WTC11 (cell line): ENCODE data around the gene MAP3K12. TPM values are rescaled to one million over a fixed set of nuclear protein-coding genes. Genes with fewer than 3 reads are reported as not detected.
A peak's percentile ranks its signal among the peaks of the same experiment; 100 is the strongest.

Experiments
- ATAC-seq: fragments of 200-7000 bp; cut with Tn5 transposase; 2 replicates; pipeline ENCODE4 v1.10.0; 2021; ENCODE audit warnings: mild to moderate bottlenecking, moderate library complexity
- CTCF ChIA-PET: fragments of 300-600 bp; sonication (Branson Sonifier 250); formaldehyde crosslinking; loops from one replicate; lab custom pipeline; 2021; ENCODE audit warnings: antibody characterized with exemption; lab: Charles Lee
- POLR2A ChIA-PET: fragments of 350-600 bp; sonication (Branson Sonifier 250); formaldehyde crosslinking; loops from one replicate; lab custom pipeline; 2021; ENCODE audit warnings: antibody characterized with exemption; lab: Charles Lee
- DNase-seq: peaks from one replicate; pipeline ENCODE4 v3.0.0; 2021; ENCODE audit warnings: low spot score
- H3K27ac Mint-ChIP-seq: 2 replicates; pipeline ENCODE4 v1.8.0; 2021; ENCODE audit warnings: mixed read lengths
- H3K27me3 Mint-ChIP-seq: 2 replicates; pipeline ENCODE4 v1.8.0; 2021; ENCODE audit warnings: low read depth, mild to moderate bottlenecking, moderate library complexity, mixed read lengths
- H3K36me3 Mint-ChIP-seq: 2 replicates; pipeline ENCODE4 v1.8.0; 2021; ENCODE audit warnings: mixed read lengths
- H3K4me1 Mint-ChIP-seq: 2 replicates; pipeline ENCODE4 v1.8.0; 2022; ENCODE audit warnings: mixed read lengths
- H3K4me3 Mint-ChIP-seq: 2 replicates; pipeline ENCODE4 v1.8.0; 2021; ENCODE audit warnings: mild to moderate bottlenecking, moderate library complexity, mixed read lengths
- H3K9me3 Mint-ChIP-seq: 2 replicates; pipeline ENCODE4 v1.8.0; 2021; ENCODE audit warnings: mixed read lengths
- ATF1 ChIP-seq: sonication (generic); formaldehyde crosslinking; IDR thresholded peaks from 2 replicates; pipeline ENCODE4 v1.8.1; 2023; ENCODE audit warnings: mild to moderate bottlenecking, moderate library complexity, missing genetic modification reagents
- CBFB ChIP-seq: sonication (generic); formaldehyde crosslinking; IDR thresholded peaks from 2 replicates; pipeline ENCODE4 v1.8.1; 2022; ENCODE audit warnings: mild to moderate bottlenecking, low read depth, missing genetic modification reagents
- CREB1 ChIP-seq: sonication (generic); formaldehyde crosslinking; IDR thresholded peaks from 2 replicates; pipeline ENCODE4 v1.8.0; 2023; ENCODE audit warnings: mild to moderate bottlenecking, missing genetic modification reagents
- GTF2I ChIP-seq: fragments of 250-450 bp; sonication (Bioruptor Pico); conservative IDR thresholded peaks from 2 replicates; pipeline ENCODE4 v1.4.0; 2021; ENCODE audit warnings: mild to moderate bottlenecking
- JAZF1 ChIP-seq: fragments of 250-450 bp; sonication (Bioruptor Pico); IDR thresholded peaks from 2 replicates; pipeline ENCODE4 v1.9.0; 2021; ENCODE audit warnings: moderate library complexity, mild to moderate bottlenecking, inconsistent platforms
- JUN ChIP-seq: sonication (generic); formaldehyde crosslinking; IDR thresholded peaks from 2 replicates; pipeline ENCODE4 v1.8.0; 2023; ENCODE audit warnings: mild to moderate bottlenecking, missing genetic modification reagents
- MXD4 ChIP-seq: fragments of 250-450 bp; sonication (Bioruptor Pico); IDR thresholded peaks from 2 replicates; pipeline ENCODE4 v1.8.0; 2021; ENCODE audit warnings: mild to moderate bottlenecking, moderate library complexity, borderline replicate concordance
- NFATC4 ChIP-seq: fragments of 250-450 bp; sonication (Bioruptor Pico); IDR thresholded peaks from 2 replicates; pipeline ENCODE4 v1.9.0; 2021; ENCODE audit warnings: mild to moderate bottlenecking
- NR2C2 ChIP-seq: sonication (generic); formaldehyde crosslinking; IDR thresholded peaks from 2 replicates; pipeline ENCODE4 v1.8.0; 2022; ENCODE audit warnings: mild to moderate bottlenecking, missing genetic modification reagents
- OVOL2 ChIP-seq: fragments of 250-450 bp; sonication (Bioruptor Pico); IDR thresholded peaks from 2 replicates; pipeline ENCODE4 v1.9.0; 2021; ENCODE audit warnings: mild to moderate bottlenecking, borderline replicate concordance
- PRRX2 ChIP-seq: fragments of 250-450 bp; sonication (Bioruptor Pico); IDR thresholded peaks from 2 replicates; pipeline ENCODE4 v1.8.0; 2021; ENCODE audit warnings: mild to moderate bottlenecking
- SMAD4 ChIP-seq: sonication (generic); formaldehyde crosslinking; IDR thresholded peaks from 2 replicates; pipeline ENCODE4 v1.8.0; 2022; ENCODE audit warnings: mild to moderate bottlenecking, missing genetic modification reagents
- SP1 ChIP-seq: sonication (generic); formaldehyde crosslinking; conservative IDR thresholded peaks from 2 replicates; pipeline ENCODE4 v1.8.1; 2022; ENCODE audit warnings: missing genetic modification reagents
- ZNF219 ChIP-seq: sonication (generic); formaldehyde crosslinking; IDR thresholded peaks from 2 replicates; pipeline ENCODE4 v1.8.0; 2023; ENCODE audit warnings: missing genetic modification reagents, mild to moderate bottlenecking, borderline replicate concordance
- total RNA-seq: library from RNA; stranded (reverse); gene quantifications from 3 replicates; pipeline ENCODE4 v1.2.3, GENCODE V29; 2021
- TF ChIP-seq, protein P1 (sequence below): fragments of 250-450 bp; sonication (Bioruptor Pico); conservative IDR thresholded peaks from 2 replicates; pipeline ENCODE4 v1.9.0; 2021; ENCODE audit warnings: mild to moderate bottlenecking
- TF ChIP-seq, protein P2 (sequence below): sonication (generic); formaldehyde crosslinking; conservative IDR thresholded peaks from 2 replicates; pipeline ENCODE4 v1.8.1; 2022; ENCODE audit warnings: mild to moderate bottlenecking, missing genetic modification reagents
- TF ChIP-seq, protein P3 (sequence below): sonication (generic); formaldehyde crosslinking; IDR thresholded peaks from 2 replicates; pipeline ENCODE4 v1.8.1; 2023; ENCODE audit warnings: mild to moderate bottlenecking, missing genetic modification reagents, moderate library complexity
- TF ChIP-seq, protein P4 (sequence below): fragments of 250-450 bp; sonication (Bioruptor Pico); IDR thresholded peaks from 2 replicates; pipeline ENCODE4 v1.9.0; 2021; ENCODE audit warnings: moderate library complexity, mild to moderate bottlenecking, inconsistent platforms, borderline replicate concordance
- TF ChIP-seq, protein P5 (sequence below): fragments of 250-450 bp; sonication (Bioruptor Pico); IDR thresholded peaks from 2 replicates; pipeline ENCODE4 v1.8.0; 2021; ENCODE audit warnings: mild to moderate bottlenecking
- TF ChIP-seq, protein P6 (sequence below): sonication (generic); formaldehyde crosslinking; IDR thresholded peaks from 2 replicates; pipeline ENCODE4 v1.8.1; 2022; ENCODE audit warnings: low read depth, missing genetic modification reagents, borderline replicate concordance
- TF ChIP-seq, protein P7 (sequence below): sonication (generic); formaldehyde crosslinking; IDR thresholded peaks from 2 replicates; pipeline ENCODE4 v1.8.1; 2022; ENCODE audit warnings: mild to moderate bottlenecking, moderate library complexity, missing genetic modification reagents
- TF ChIP-seq, protein P8 (sequence below): sonication (generic); formaldehyde crosslinking; IDR thresholded peaks from 2 replicates; pipeline ENCODE4 v1.8.0; 2023; ENCODE audit warnings: missing genetic modification reagents, mild to moderate bottlenecking, borderline replicate concordance

The MAP3K12 gene
- total RNA-seq, 1 experiment from 2014 or later = 23.6 TPM

DNA sequence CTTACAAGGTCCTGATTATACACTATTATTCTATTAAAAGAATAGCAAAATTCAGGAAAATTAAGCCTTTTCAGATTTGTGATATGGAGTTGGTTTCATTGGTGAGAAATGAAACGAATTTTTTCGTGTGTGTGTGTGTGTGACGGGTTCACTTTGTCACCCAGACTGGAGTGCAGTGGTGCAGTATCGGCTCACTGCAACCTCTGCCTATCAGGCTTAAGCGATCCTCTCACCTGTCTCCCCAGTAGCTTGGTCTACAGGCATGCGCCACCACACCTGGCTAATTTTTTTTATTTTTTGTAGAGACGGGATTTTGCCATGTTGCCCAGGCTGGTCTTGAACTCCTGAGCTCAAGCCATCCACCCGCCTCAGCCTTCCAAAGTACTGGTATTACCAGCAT, 37.7 kb downstream of the MAP3K12 start:
- POLR2A ChIA-PET = interaction anchor here (0.6 to 1.1 kb wide), 4 partner anchors 14 to 186 kb away, joined by 3 to 4 read pairs (median 4); no protein-coding TSS in a partner anchor
- no peak overlapping the region for H3K27ac Mint-ChIP-seq
- no peak overlapping the region for H3K4me3 Mint-ChIP-seq
- ATAC-seq (no peak), DNase-seq (no peak)
- H3K36me3 Mint-ChIP-seq = peaks cover 92% of the 10 kb centered on the region
- H3K9me3 Mint-ChIP-seq = no peaks in the 10 kb centered on the region
- CTCF ChIA-PET = interaction anchor here (0.7 to 1.2 kb wide), 2 partner anchors 20 to 109 kb away, joined by 4 read pairs; no protein-coding TSS in a partner anchor
- TF ChIP-seq PRRX2 (CRISPR knock-in tag) = no peak
- TF ChIP-seq, protein P1, sequence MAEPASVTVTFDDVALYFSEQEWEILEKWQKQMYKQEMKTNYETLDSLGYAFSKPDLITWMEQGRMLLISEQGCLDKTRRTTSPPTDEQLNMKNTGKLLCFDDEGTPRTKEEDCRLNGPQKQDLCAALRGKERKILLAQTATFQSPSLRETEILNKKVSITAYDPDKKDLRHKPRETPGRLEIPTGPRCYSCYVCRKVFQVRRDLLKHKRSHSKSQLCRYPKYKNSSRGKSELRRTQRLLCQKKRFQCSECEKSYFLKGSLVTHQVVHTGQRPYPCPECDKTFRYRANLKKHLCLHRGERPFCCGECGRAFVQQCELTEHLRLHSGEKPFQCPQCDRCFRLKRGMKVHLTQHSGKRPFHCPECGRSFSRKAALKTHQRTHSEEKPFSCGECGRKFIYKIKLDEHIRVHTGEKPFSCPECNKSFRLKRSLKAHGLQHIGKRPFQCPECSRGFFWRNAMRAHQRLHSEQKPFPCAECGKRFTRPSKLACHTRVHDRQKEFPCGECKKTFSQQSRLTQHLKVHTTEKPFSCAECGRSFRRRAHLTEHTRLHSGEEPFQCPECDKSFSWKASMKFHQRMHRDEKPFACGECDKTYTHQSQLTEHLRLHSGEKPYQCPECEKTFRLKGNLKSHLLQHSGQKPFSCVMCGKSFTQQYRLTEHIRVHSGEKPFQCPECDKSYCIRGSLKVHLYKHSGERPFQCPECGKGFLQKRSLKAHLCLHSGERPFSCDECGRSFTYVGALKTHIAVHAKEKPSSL (CRISPR knock-in tag) = 0 out of 2 replicates have a peak, but pooled peaks have one; percentile 10
- H3K4me1 Mint-ChIP-seq = peaks cover 39% of the 10 kb centered on the region
- no peaks in the 10 kb centered on the region for H3K27me3 Mint-ChIP-seq

DNA sequence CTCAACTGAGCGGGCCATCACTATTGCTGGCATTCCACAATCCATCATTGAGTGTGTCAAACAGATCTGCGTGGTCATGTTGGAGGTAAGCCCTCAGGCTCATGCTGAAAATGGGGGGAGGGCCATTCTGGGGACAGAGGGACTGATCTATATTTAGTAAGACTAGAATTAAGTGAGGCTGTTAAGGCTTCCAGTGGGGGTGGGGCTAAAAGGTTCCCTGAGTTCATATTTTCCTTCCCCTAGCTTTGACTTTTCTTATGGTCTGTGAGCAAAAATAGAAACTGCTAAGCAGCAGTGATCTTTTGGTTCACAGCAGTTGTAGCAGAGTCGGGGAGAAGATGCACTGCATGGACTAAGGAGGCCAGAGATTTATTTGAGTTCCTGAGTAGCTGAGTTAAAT, 38.2 kb downstream of the MAP3K12 start:
- peaks cover 92% of the 10 kb centered on the region for H3K36me3 Mint-ChIP-seq
- ATAC-seq (no peak), DNase-seq (no peak)
- H3K4me3 Mint-ChIP-seq = no peak overlapping the region
- H3K9me3 Mint-ChIP-seq = no peaks in the 10 kb centered on the region
- H3K27me3 Mint-ChIP-seq = no peaks in the 10 kb centered on the region
- CTCF ChIA-PET = no interaction called here
- no peak for TF ChIP-seq ZNF219 (CRISPR knock-in tag)
- TF ChIP-seq, protein P2, sequence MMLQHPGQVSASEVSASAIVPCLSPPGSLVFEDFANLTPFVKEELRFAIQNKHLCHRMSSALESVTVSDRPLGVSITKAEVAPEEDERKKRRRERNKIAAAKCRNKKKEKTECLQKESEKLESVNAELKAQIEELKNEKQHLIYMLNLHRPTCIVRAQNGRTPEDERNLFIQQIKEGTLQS = no peak
- no peak for TF ChIP-seq JUN (CRISPR knock-in tag)
- TF ChIP-seq CREB1 (CRISPR knock-in tag) = no peak
- TF ChIP-seq, protein P3, sequence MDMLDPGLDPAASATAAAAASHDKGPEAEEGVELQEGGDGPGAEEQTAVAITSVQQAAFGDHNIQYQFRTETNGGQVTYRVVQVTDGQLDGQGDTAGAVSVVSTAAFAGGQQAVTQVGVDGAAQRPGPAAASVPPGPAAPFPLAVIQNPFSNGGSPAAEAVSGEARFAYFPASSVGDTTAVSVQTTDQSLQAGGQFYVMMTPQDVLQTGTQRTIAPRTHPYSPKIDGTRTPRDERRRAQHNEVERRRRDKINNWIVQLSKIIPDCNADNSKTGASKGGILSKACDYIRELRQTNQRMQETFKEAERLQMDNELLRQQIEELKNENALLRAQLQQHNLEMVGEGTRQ = no peak
- TF ChIP-seq GTF2I (CRISPR knock-in tag) = no peak
- TF ChIP-seq CBFB (CRISPR knock-in tag) = no peak
- no peak for TF ChIP-seq SMAD4 (CRISPR knock-in tag)
- TF ChIP-seq NR2C2 (CRISPR knock-in tag) = no peak
- TF ChIP-seq, protein P4, sequence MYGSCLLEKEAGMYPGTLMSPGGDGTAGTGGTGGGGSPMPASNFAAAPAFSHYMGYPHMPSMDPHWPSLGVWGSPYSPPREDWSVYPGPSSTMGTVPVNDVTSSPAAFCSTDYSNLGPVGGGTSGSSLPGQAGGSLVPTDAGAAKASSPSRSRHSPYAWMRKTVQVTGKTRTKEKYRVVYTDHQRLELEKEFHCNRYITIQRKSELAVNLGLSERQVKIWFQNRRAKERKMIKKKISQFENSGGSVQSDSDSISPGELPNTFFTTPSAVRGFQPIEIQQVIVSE (CRISPR knock-in tag) = no peak
- TF ChIP-seq, protein P5, sequence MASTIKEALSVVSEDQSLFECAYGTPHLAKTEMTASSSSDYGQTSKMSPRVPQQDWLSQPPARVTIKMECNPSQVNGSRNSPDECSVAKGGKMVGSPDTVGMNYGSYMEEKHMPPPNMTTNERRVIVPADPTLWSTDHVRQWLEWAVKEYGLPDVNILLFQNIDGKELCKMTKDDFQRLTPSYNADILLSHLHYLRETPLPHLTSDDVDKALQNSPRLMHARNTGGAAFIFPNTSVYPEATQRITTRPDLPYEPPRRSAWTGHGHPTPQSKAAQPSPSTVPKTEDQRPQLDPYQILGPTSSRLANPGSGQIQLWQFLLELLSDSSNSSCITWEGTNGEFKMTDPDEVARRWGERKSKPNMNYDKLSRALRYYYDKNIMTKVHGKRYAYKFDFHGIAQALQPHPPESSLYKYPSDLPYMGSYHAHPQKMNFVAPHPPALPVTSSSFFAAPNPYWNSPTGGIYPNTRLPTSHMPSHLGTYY = no peak
- TF ChIP-seq, protein P6, sequence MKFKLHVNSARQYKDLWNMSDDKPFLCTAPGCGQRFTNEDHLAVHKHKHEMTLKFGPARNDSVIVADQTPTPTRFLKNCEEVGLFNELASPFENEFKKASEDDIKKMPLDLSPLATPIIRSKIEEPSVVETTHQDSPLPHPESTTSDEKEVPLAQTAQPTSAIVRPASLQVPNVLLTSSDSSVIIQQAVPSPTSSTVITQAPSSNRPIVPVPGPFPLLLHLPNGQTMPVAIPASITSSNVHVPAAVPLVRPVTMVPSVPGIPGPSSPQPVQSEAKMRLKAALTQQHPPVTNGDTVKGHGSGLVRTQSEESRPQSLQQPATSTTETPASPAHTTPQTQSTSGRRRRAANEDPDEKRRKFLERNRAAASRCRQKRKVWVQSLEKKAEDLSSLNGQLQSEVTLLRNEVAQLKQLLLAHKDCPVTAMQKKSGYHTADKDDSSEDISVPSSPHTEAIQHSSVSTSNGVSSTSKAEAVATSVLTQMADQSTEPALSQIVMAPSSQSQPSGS = no peak
- no peak for TF ChIP-seq OVOL2 (CRISPR knock-in tag)
- TF ChIP-seq ATF1 = no peak
- no peak for TF ChIP-seq MXD4 (CRISPR knock-in tag)
- TF ChIP-seq, protein P7, sequence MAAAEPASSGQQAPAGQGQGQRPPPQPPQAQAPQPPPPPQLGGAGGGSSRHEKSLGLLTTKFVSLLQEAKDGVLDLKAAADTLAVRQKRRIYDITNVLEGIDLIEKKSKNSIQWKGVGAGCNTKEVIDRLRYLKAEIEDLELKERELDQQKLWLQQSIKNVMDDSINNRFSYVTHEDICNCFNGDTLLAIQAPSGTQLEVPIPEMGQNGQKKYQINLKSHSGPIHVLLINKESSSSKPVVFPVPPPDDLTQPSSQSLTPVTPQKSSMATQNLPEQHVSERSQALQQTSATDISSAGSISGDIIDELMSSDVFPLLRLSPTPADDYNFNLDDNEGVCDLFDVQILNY = no peak
- no peak for TF ChIP-seq JAZF1 (CRISPR knock-in tag)
- TF ChIP-seq, protein P8, sequence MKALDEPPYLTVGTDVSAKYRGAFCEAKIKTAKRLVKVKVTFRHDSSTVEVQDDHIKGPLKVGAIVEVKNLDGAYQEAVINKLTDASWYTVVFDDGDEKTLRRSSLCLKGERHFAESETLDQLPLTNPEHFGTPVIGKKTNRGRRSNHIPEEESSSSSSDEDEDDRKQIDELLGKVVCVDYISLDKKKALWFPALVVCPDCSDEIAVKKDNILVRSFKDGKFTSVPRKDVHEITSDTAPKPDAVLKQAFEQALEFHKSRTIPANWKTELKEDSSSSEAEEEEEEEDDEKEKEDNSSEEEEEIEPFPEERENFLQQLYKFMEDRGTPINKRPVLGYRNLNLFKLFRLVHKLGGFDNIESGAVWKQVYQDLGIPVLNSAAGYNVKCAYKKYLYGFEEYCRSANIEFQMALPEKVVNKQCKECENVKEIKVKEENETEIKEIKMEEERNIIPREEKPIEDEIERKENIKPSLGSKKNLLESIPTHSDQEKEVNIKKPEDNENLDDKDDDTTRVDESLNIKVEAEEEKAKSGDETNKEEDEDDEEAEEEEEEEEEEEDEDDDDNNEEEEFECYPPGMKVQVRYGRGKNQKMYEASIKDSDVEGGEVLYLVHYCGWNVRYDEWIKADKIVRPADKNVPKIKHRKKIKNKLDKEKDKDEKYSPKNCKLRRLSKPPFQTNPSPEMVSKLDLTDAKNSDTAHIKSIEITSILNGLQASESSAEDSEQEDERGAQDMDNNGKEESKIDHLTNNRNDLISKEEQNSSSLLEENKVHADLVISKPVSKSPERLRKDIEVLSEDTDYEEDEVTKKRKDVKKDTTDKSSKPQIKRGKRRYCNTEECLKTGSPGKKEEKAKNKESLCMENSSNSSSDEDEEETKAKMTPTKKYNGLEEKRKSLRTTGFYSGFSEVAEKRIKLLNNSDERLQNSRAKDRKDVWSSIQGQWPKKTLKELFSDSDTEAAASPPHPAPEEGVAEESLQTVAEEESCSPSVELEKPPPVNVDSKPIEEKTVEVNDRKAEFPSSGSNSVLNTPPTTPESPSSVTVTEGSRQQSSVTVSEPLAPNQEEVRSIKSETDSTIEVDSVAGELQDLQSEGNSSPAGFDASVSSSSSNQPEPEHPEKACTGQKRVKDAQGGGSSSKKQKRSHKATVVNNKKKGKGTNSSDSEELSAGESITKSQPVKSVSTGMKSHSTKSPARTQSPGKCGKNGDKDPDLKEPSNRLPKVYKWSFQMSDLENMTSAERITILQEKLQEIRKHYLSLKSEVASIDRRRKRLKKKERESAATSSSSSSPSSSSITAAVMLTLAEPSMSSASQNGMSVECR (CRISPR knock-in tag) = no peak
- TF ChIP-seq SP1 (CRISPR knock-in tag) = no peak
- no peak for TF ChIP-seq NFATC4
- peak overlapping the region; percentile 48; the same call in 1 of the 2 replicates for H3K27ac Mint-ChIP-seq
- POLR2A ChIA-PET = interaction anchor here (0.6 to 1.1 kb wide), 3 partner anchors 14 to 185 kb away, joined by 3 to 4 read pairs (median 4); no protein-coding TSS in a partner anchor
- peaks cover 39% of the 10 kb centered on the region for H3K4me1 Mint-ChIP-seq
